Esophagus squamous epithelium (tissue), 4 donors: ENCODE data around the gene CNIH3.

Source experiments
- POLR2A ChIP-seq, 4 donors: fragments of 450-650 bp; IDR thresholded peaks; one replicate each; pipeline ENCODE4 v1.6.1; 2017; ENCODE audit warnings: antibody characterized with exemption in 4 of 4, mild to moderate bottlenecking in 4 of 4, moderate library complexity in 3 of 4
- TF ChIP-seq, protein P1 (sequence below), 6 experiments: fragments of 450-650 bp in 4 of 6; fragments of 200-600 bp in 2 of 6; sonication (generic) in 2 of 6; IDR thresholded peaks; one replicate each; pipeline ENCODE4 v1.5.1; 2016 to 2019; ENCODE audit warnings: antibody characterized with exemption in 6 of 6, mild to moderate bottlenecking in 4 of 6, moderate library complexity in 4 of 6

DNA sequence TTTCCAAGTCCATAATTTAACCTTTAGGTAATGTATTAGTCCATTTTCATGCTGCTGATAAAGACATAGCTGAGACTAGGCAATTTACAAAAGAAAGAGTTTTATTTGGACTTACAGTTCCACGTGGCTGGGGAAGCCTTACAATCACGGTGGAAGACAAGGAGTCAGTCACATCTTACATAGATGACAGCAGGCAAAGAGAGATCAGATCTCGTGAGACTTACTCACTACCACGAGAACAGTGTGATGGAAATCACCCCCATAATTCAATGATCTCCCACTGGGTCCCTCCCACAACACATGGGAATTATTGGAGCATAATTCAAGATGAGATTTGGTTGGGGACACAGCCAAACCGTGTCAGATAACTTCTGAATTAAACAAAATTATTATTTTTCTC, 44.0 kb downstream of the CNIH3 start:
- TF ChIP-seq, protein P1, sequence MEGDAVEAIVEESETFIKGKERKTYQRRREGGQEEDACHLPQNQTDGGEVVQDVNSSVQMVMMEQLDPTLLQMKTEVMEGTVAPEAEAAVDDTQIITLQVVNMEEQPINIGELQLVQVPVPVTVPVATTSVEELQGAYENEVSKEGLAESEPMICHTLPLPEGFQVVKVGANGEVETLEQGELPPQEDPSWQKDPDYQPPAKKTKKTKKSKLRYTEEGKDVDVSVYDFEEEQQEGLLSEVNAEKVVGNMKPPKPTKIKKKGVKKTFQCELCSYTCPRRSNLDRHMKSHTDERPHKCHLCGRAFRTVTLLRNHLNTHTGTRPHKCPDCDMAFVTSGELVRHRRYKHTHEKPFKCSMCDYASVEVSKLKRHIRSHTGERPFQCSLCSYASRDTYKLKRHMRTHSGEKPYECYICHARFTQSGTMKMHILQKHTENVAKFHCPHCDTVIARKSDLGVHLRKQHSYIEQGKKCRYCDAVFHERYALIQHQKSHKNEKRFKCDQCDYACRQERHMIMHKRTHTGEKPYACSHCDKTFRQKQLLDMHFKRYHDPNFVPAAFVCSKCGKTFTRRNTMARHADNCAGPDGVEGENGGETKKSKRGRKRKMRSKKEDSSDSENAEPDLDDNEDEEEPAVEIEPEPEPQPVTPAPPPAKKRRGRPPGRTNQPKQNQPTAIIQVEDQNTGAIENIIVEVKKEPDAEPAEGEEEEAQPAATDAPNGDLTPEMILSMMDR (IDR thresholded peaks at IDR 0.05), result no peak
- TF ChIP-seq POLR2A (IDR thresholded peaks at IDR 0.05), result no peak
